Testis (tissue), 3 donors: ENCODE results near the gene SYCP2. TPM values are rescaled to one million over a fixed set of nuclear protein-coding genes. Genes with fewer than 3 reads are reported as not detected.

Source experiments
- DNase-seq: peaks from one replicate; pipeline ENCODE4 v3.0.0-alpha.2; 2019
- H3K27ac ChIP-seq, 2 donors: fragments of 200-600 bp; sonication (generic); one replicate each; pipeline ENCODE4 v1.5.1; 2019
- H3K27me3 ChIP-seq: fragments of 200-600 bp; sonication (generic); one replicate; pipeline ENCODE4 v1.5.1; 2019
- H3K36me3 ChIP-seq: fragments of 200-600 bp; sonication (generic); one replicate; pipeline ENCODE4 v1.5.1; 2017; ENCODE audit warnings: low read depth; ENCODE audit errors: missing control alignments
- H3K4me1 ChIP-seq: fragments of 200-600 bp; sonication (generic); one replicate; pipeline ENCODE4 v1.5.1; 2019
- H3K4me3 ChIP-seq, 2 donors: fragments of 200-600 bp; sonication (generic); one replicate each; pipeline ENCODE4 v1.5.1; 2017 to 2019
- H3K9me3 ChIP-seq: fragments of 200-600 bp; sonication (generic); one replicate; pipeline ENCODE4 v1.5.1; 2017
- POLR2A ChIP-seq: fragments of 450-650 bp; IDR thresholded peaks from one replicate; pipeline ENCODE4 v1.6.1; 2017; ENCODE audit warnings: antibody characterized with exemption, mild to moderate bottlenecking, moderate library complexity
- WGBS, 2 donors: methylation state at CpG; one replicate each; pipeline ENCODE4 v1.1.5; 2018; 5-methylcytosine and 5-hydroxymethylcytosine counted together
- intact Hi-C: fragments of 100-400 bp; cut with DNase I; formaldehyde crosslinking; loops from one replicate; pipeline ENCODE4 v1.15.1; 2023; ENCODE audit warnings: low total_unique reads
- polyA plus RNA-seq: library from polyadenylated mRNA; stranded (reverse); fragments of 350-450 nt; fragmentation: Illumina TruSeq; extraction: RNeasy Lipid Tissue Mini Kit (QIAGEN cat#74804); gene quantifications from one replicate; pipeline ENCODE4 v1.2.3, GENCODE V29; 2014; ENCODE audit warnings: low read depth, low replicate concordance; ENCODE audit not compliant: insufficient read depth
- total RNA-seq, 2 donors: library from RNA; depleted of rRNA; stranded (reverse); fragments of >200 nt; gene quantifications; one replicate each; pipeline ENCODE4 v1.2.3, GENCODE V29; 2016
- TF ChIP-seq, protein P1 (sequence below), 3 experiments: fragments of 450-650 bp in 2 of 3; fragments of 200-600 bp in 1 of 3; sonication (generic) in 1 of 3; IDR thresholded peaks; one replicate each; pipeline ENCODE4 v1.5.1; 2016 to 2019; ENCODE audit warnings: antibody characterized with exemption in 3 of 3, mild to moderate bottlenecking in 2 of 3, moderate library complexity in 1 of 3

Gene SYCP2
- total and polyA plus RNA-seq, 3 donors from 2014 or later = 18.8 to 55.8 (median 23.8) TPM

DNA sequence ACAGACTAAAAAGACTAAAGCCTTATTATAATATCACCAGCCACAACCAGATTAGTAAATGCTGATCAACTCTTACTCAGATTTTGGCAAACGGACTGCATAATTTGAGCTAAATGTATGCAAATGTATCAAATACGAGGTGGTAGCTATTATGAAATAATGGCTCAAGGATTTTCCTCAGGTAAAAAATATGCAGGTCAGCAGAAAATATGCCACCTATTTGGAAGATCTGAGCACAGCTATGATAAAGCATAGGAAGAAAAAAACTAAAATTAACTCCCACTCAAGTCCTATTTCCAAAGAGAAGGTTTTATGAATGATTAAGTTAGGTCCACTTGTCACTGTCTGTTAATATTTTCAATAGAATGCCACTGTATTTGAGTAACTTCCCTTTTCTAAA lies 22.4 kb downstream of the SYCP2 start:
- Histone ChIP-seq H3K27ac (no peak overlapping the region), H3K36me3 (no peaks in the 10 kb centered on the region), H3K4me1 (no peaks in the 10 kb centered on the region), H3K27me3 (no peaks in the 10 kb centered on the region), H3K4me3 (no peak overlapping the region), H3K9me3 (no peaks in the 10 kb centered on the region)
- DNase-seq = no peak
- WGBS, 2 donors = 85 to 86% methylated on average over 2 of the region's 2 CpGs
- intact Hi-C loops = no loop called here
- TF ChIP-seq POLR2A = no peak
- TF ChIP-seq, protein P1, sequence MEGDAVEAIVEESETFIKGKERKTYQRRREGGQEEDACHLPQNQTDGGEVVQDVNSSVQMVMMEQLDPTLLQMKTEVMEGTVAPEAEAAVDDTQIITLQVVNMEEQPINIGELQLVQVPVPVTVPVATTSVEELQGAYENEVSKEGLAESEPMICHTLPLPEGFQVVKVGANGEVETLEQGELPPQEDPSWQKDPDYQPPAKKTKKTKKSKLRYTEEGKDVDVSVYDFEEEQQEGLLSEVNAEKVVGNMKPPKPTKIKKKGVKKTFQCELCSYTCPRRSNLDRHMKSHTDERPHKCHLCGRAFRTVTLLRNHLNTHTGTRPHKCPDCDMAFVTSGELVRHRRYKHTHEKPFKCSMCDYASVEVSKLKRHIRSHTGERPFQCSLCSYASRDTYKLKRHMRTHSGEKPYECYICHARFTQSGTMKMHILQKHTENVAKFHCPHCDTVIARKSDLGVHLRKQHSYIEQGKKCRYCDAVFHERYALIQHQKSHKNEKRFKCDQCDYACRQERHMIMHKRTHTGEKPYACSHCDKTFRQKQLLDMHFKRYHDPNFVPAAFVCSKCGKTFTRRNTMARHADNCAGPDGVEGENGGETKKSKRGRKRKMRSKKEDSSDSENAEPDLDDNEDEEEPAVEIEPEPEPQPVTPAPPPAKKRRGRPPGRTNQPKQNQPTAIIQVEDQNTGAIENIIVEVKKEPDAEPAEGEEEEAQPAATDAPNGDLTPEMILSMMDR (IDR thresholded peaks at IDR 0.05) = no peak

DNA sequence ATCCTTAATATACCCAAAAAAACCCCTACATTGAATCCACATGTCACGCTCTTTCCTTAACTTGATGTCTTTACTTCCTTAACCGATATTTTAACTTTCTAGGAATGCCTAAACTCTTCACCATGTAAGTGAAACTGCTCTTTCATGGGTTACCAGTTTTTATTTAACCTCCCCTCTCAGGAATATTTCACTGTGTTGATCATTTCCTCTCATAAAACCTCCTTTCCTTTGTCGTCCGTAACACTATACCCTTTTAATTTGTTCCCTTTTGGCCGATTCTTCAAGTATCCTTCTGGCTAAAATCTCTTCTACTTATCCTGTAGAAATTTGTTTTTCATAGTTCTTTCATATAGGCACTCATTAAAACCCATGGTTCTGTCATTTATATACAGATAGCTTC lies 24.6 kb downstream of the SYCP2 start:
- no peaks in the 10 kb centered on the region for H3K36me3 ChIP-seq
- intact Hi-C loops = no loop called here
- DNase-seq = no peak
- no peak overlapping the region for H3K27ac ChIP-seq
- 85 to 87% methylated on average over 5 of the region's 5 CpGs for whole genome bisulfite sequencing, 2 donors
- no peak overlapping the region for H3K4me3 ChIP-seq
- TF ChIP-seq POLR2A = no peak
- TF ChIP-seq, protein P1 (IDR thresholded peaks at IDR 0.05) = no peak
- H3K9me3 ChIP-seq = no peaks in the 10 kb centered on the region
- no peaks in the 10 kb centered on the region for H3K4me1 ChIP-seq
- H3K27me3 ChIP-seq = no peaks in the 10 kb centered on the region

DNA sequence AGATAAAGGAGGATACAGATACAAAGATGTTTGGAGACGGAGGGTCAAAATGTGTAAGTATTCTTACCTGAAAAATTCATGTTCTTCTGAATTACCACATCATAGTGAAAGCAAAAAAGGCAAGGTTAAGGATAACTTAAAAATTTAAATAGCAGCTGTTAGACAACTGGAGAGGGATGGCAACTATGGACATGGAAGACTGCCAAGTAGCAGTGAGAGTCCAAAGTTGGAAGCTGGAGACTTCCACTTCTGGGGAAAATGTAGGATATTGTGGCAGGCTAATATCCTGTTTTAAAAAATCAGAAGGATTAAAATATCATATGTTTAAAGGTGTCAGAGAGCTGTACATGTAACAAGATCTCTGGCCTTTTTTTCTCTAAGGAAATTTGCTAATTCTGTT lies 29.8 kb downstream of the SYCP2 start:
- no peaks in the 10 kb centered on the region for H3K9me3 ChIP-seq
- H3K4me1 ChIP-seq = no peaks in the 10 kb centered on the region
- no peaks in the 10 kb centered on the region for H3K27me3 ChIP-seq
- 91 to 92% methylated on average over 1 of the region's 1 CpG for WGBS, 2 donors
- H3K4me3 ChIP-seq = no peak overlapping the region
- no peak overlapping the region for H3K27ac ChIP-seq
- TF ChIP-seq POLR2A = no peak
- TF ChIP-seq, protein P1 (IDR thresholded peaks at IDR 0.05) = no peak
- no peaks in the 10 kb centered on the region for H3K36me3 ChIP-seq
- intact Hi-C loops = no loop called here
- no peak for DNase-seq

DNA sequence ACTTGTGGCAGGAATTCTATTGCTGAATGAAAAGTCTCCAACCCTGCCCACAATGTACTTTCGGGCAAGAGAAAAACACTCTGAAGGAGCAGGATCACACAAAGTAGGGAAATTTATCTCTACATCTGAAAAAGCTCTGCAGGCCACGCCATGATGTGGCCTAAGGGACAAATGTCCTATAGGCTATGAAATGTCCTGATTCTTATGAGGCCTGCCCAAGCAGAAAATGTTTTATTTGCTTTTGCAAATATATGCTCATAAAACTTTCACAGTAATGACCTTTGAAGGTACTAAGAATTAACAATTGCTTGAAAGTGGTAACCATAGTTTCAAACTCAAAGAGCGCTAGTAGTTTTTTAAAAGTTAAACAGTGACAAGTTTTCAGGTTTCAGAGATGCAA lies 31.0 kb downstream of the SYCP2 start:
- DNase-seq = no peak
- TF ChIP-seq POLR2A = no peak
- TF ChIP-seq, protein P1 (IDR thresholded peaks at IDR 0.05) = no peak
- no peaks in the 10 kb centered on the region for H3K27me3 ChIP-seq
- 94 to 96% methylated on average over 3 of the region's 3 CpGs for WGBS, 2 donors
- H3K4me3 ChIP-seq = no peak overlapping the region
- intact Hi-C loops = no loop called here
- no peaks in the 10 kb centered on the region for H3K4me1 ChIP-seq
- no peak overlapping the region for H3K27ac ChIP-seq
- H3K36me3 ChIP-seq = no peaks in the 10 kb centered on the region
- H3K9me3 ChIP-seq = no peaks in the 10 kb centered on the region

DNA sequence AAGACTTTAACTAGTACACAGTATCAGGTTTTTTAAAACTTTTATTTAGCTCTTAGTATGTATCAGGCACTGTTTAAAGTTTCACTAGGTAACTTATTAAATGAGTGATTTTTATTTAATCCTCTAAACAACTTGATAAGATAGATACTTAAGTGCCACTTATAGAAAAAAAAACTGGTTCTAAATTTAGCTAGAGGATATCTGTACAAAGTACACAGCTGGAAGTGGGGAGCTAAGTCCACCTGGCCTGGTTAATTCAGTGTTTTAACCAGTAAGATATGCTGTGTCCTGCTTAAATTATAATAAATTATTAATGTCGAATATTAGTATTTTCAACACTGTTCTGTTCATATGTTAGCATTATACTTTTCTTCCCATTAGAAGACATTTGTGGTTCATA lies 37.5 kb downstream of the SYCP2 start:
- Histone ChIP-seq H3K4me3 (no peak overlapping the region), H3K9me3 (no peaks in the 10 kb centered on the region), H3K4me1 (no peaks in the 10 kb centered on the region), H3K36me3 (no peaks in the 10 kb centered on the region), H3K27me3 (no peaks in the 10 kb centered on the region), H3K27ac (no peak overlapping the region)
- intact Hi-C loops = no loop called here
- WGBS, 2 donors = 91 to 92% methylated on average over 1 of the region's 1 CpG
- DNase-seq = no peak
- no peak for TF ChIP-seq POLR2A
- TF ChIP-seq, protein P1 (IDR thresholded peaks at IDR 0.05) = no peak
